Measurements from ENCODE around the gene USP20.

The USP20 gene

DNA sequence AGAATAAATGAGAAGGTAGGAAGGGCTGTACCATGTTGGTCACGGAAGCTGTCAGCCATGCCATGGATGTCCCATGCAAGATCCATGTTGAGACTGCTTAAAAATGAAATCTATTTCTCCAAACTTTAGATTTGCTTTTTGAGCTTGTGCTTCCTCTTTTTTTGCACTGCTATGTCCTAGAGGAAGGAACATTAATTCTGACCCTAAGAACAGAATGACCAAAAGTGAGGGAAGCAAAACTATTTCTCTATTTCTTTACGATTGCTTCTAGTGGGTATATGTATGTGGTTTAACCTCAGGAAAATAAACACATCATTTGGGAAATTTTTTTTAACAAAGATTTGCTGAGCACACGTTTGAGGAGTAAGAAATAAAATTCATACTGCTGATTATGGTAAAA, 84.6 kb downstream of the USP20 start:
- DNase-seq (ENCODE audit: low read depth in 2 of 2) = no peak

DNA sequence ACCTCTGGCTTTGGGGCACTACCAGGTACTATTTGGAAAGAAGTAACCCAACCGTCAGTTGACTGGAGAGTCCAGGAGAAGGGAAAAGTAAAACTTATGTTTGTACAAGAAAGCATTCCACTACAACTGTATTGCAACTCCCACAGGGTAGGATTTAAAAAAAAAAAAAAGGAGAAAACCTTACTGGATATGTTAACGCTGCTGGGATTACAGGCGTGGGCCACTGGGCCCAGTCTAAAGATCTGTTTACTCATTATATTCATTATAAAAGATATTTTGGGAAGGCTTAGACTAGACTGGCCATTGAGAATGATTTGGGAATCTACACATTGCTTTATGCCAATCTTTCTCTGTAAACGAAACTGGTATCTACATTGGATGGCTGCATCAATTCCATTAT, 86.6 kb downstream of the USP20 start:
- no peak for DNase-seq (ENCODE audit: low read depth in 2 of 2)

DNA sequence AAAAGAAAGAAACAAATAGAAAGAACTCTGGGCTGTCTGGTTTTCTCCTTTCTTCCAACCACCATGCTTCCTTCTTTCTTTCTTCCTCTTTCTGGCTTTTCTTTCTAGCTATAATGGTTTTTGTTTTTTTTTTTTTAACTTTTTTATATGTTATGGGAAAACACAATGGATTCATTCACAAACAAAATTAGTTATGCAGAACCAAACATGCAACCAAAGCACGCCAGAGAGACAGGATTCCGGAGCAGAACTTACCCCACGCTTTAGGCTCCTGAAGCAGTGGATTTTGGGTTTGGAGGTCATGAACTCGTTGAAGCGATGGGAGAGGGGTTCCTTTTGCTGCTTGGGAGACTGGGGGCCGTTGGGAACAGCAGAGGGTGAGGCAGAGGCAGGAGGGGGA, 88.3 kb downstream of the USP20 start:
- no peak for DNase-seq (ENCODE audit: low read depth in 2 of 2)

DNA sequence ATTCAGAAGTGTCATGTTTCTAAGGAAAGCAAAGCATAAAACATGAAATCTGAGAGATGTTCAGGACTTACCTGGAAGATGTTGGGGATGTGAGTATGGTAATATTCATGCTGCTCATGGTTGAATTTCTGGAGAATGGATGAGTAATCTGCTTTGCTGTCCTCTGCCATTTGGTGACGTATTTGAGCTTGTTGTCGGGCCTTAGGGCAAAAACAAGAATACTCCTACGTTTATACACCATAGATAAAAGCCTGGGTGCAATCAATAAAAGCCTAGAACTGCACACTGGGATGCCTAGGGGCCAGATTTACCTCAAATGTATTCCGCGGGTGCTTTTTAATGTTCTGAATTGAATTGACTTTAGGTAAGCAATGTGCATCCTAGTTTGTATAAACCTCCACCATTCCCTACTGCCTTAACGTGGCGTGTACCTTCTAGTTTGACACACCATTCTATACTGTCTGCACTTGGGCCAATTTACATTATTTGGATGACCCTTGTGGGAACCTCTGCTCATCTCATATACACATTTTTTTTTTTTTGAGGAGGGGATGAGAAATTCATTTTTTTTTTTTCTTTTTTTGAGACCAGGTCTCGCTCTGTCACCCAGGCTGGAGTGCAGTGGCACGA, 94.4 kb downstream of the USP20 start:
- no peak for DNase-seq (ENCODE audit: low read depth in 2 of 2)

DNA sequence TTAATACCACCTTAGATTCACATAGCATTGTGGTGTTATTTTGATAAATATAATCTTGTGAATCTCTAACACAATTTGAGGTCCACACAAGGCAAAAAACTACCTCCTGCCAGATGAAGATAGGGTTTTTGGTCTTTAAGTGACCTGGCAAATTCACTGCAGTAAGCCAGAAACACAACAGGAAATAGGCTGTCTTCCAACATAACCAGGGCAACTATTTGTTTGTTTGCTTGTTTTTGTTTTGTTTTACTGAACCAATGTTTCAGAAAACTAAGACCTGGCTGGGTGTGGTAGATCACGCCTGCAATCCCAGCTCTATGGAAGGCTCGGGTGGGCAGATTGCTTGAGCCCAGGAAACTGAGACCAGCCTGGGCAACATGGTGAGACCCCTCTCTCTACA, 95.5 kb downstream of the USP20 start:
- DNase-seq (ENCODE audit: low read depth in 2 of 2) = no peak

Data from stimulated activated CD8-positive, alpha-beta memory T cell treated with anti-CD3 and anti-CD28 coated beads, Interleukin-2, amount 100 ng/mL, for 48 hours (primary cell).